Fibroblast of skin of left quadriceps (primary cell): ENCODE data around the gene BRPF3.
"Not testable (repeated sequence)": the region's sequence is repeated elsewhere in the genome, so short reads cannot be mapped to it uniquely, and the experiment has no call there.

Experiments used
- DNase-seq, 2 experiments: peaks; one replicate each; pipeline ENCODE4 v3.0.0-alpha.2; 2013; ENCODE audit warnings: low read depth in 2 of 2

BRPF3 gene

DNA sequence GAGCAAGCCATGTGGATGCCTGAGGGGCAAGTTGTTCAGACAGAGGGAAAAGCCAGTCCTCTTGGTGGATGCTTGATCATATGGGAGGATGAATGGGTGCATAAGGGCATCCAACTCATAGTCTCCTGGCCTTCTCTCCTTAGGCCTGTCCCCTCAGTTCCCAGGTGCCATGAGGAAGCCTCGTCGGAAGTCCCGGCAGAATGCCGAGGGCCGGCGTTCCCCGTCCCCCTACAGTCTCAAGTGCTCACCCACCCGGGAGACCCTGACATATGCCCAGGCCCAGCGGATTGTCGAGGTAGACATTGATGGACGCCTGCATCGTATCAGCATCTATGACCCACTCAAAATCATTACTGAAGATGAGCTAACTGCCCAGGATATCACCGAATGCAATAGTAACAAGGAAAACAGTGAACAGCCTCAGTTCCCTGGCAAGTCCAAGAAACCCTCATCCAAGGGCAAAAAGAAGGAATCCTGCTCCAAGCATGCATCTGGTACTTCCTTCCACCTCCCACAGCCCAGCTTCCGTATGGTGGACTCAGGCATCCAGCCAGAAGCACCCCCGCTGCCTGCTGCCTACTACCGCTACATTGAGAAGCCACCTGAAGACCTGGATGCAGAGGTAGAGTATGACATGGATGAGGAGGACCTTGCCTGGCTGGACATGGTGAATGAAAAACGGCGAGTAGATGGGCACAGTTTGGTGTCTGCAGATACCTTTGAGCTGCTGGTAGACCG, 3.8 kb downstream of the BRPF3 start:
- no peak for DNase-seq

DNA sequence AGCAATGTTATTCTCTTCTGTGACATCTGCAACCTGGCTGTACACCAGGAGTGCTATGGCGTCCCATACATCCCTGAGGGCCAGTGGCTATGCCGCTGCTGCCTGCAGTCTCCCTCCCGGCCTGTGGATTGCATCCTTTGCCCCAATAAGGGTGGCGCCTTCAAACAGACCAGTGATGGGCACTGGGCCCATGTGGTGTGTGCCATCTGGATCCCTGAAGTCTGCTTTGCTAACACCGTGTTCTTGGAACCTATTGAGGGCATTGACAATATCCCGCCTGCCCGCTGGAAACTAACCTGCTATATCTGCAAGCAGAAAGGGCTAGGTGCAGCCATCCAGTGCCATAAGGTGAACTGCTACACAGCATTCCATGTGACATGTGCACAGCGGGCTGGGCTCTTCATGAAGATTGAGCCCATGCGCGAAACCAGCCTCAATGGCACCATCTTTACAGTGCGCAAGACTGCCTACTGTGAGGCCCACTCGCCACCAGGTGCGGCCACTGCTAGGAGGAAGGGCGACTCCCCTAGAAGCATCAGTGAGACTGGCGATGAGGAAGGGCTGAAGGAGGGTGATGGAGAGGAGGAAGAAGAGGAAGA, 4.6 kb downstream of the BRPF3 start:
- no peak for DNase-seq

- no peak for DNase-seq
These were observed 5.1 kb downstream of the BRPF3 start for GRCh38 chr6:36201612-36202011.

DNA sequence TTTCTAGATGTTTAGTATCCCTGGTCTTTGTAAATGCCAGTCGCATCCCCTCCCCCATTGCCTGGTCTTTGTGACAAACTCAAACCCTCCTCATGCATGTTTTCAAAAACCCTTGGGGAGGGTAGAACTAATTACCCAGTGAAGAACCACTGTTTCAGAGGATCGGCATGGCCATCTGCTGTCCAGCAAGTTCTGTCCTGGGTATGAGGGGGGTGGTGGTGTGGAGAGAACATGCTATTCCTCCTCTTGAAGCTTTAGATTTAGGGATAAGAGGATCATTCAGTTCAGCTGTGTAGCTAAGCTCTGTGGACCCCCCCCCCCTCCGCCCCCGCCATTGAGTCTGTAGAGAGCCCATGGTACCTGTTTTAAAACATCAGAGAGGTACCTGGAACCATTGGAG, 5.6 kb downstream of the BRPF3 start:
- no peak for DNase-seq

DNA sequence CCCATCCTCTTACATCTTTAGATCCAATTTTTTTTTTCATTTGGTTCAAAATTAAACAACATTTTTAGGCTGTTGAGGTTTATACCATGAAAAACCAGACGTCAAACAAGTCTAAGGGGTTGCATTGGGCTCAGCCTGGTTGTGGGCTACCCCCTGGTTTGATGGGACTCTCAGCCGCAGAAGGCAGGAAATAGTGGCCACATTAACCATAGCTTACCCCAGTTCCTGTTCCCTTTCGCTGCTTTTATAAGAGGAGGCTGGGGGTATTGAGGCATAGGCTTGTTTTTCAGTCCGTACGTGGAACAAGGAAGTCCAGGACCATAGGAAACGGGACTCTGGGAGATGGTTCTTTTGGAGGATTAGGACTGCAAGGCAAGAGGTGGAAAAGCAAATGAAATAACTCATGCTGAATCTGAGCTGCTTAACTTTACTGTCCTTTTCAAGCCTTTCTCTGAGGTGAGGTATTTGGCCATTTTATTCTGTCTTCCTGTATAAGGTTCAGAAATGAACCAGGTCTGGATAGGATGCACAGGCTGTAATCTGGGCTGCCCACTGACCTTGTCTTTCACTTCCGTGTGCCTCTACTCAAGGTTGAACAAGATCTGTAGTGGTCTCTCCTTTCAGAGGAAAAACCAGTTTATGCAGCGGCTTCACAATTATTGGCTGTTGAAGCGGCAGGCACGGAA, 7.7 kb downstream of the BRPF3 start:
- DNase-seq: no peak

DNA sequence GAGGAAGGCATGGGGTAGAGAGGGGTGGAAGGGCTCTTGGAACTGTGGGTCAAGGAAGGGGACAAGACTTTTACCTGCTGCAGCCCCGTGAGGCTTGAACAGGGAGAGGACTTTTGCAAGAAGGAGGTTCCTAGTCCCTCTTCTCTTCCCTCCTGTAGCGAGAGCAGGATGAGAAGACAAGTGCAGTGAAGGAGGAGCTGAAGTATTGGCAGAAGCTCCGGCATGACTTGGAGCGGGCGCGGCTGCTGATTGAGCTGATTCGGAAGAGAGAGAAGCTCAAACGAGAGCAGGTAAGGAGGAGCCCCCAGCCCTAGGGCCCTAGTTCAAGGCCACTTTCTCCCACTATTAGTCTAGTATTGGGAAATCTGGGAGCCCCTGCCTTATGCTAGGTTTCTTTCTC, 10.6 kb downstream of the BRPF3 start:
- DNase-seq: no peak

- DNase-seq: no peak
These were observed 13.1 kb downstream of the BRPF3 start for GRCh38 chr6:36209606-36210005.

- no peak for DNase-seq
These were observed 13.6 kb downstream of the BRPF3 start for GRCh38 chr6:36210182-36210581.

DNA sequence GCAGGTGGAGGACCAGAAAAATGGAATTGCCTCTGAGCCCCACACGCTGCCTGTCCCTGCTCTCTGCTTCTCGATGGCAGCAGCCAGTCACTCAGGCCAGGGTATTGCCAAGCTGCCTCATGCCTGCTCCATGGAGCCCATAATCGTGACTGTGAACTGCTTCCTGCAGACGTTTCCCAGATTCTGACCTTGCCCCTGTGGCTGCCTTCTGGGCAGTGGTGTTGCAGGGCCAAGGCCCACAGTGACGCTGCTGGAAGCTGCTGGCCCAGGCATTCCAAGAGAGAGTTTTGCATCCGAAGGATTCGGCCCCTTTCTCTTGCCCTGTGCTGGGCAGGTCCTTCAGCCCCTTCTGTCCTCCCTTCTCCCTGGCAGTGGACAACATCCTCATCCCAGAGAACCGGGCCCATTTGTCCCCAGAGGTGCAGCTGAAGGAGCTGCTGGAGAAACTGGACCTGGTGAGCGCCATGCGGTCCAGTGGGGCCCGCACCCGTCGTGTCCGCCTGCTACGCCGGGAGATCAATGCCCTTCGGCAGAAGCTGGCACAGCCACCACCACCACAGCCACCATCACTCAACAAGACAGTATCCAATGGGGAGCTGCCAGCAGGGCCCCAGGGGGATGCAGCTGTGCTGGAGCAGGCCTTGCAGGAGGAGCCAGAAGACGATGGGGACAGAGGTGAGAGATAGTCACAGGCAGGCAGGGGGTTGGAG, 14.5 kb downstream of the BRPF3 start:
- no peak for DNase-seq

- DNase-seq: peak in 1 of 2 experiments; percentile 4
These were observed 20.0 kb downstream of the BRPF3 start for GRCh38 chr6:36216559-36216958.

- no peak for DNase-seq
These were observed 20.6 kb downstream of the BRPF3 start for GRCh38 chr6:36217188-36217587.

DNA sequence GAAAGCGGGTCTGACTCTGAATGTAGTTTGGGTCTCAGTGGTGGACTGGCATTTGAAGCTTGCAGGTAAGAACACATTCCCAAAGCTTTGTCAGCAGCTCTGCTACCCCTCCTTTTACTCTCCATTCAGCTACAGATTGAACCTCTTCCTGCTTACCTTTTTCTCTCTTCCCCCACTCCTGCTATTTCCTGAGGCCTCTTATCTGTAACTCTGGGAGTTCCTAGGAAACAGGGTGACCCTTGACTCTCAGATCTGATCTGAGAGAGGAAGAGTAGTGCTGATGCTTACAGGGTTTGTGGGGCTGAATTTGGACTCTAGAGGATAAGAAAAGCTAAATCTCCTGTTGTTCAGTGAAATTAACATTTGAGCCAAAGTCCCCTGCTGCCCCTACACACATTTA, 21.4 kb downstream of the BRPF3 start:
- no peak for DNase-seq

DNA sequence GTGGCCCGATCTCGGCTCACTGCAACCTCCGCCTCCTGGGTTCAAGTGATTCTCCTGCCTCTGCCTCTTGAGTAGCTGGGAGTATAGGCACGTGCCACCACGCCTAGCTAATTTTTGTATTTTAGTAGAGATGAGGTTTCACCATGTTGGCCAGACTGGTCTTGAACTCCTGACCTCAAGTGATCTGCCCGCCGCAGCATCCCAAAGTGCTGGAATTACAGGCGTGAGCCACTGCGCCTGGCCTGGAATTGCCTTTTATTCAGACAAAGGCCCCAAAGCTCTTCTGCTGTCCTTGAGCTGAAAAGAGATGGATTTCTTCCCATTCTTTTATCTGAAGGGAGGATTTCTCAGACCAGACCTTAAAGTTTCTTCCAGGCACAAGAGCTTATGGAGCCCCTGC, 22.0 kb downstream of the BRPF3 start:
- not testable (repeated sequence) for DNase-seq

DNA sequence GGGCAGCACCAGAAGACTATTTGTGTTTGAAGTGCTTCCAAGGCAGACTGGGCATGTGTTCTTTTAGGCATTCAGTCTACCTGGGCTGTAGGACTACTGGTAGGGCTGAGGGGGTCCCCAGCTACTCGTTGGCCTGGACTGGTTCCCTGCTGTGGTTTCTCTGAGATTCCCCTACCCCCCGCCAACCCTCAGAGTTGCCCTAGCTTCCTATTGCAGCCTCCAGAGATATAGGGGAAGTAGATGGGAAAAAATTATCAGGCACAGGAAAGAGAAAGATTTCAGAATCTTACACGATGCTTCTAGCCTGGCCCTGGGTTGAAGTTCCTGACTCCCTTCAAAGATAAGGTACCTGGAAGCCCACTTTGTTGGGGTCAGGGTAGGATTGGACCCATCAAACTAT, 22.5 kb downstream of the BRPF3 start:
- DNase-seq: no peak

DNA sequence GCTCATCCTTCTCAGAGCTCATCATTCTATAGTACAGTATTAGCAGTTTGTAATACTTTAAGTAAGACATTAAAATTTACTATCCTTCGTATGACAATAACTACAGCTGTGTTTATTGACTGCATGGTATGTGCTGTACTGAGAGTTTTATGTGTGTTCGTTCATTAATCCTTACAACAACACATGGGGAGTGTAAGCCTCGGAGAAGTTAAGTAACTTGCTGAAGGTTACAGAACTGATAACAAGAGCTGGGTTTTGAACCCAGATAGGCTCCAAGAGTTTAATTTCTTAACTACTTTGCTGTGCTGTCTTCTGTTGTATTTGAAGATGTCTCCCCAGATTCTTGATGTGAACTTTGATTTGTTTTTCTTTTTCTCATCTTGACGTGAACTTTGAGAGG, 23.7 kb downstream of the BRPF3 start:
- no peak for DNase-seq

- DNase-seq: no peak
These were observed 25.1 kb downstream of the BRPF3 start for GRCh38 chr6:36221674-36222073.

- no peak for DNase-seq
These were observed 26.4 kb downstream of the BRPF3 start for GRCh38 chr6:36222924-36223323.

DNA sequence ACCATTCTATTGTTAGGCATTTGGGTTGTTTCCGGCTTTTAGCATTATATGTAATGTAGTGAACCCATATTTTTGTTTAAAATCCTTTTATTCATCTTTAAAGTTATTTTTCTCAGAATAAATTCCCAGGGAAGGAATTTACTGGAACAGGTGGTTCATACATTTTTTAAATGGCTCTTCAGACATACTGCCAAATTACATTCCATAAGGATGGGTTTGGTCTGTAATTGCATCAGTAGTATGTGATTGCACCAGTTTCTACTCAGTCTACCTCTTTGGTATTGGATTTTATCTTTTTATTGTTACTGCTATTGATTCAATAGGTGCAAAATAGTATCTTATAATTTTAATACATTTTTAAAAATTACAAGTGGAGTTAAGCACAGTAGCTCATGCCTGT, 27.2 kb downstream of the BRPF3 start:
- no peak for DNase-seq

DNA sequence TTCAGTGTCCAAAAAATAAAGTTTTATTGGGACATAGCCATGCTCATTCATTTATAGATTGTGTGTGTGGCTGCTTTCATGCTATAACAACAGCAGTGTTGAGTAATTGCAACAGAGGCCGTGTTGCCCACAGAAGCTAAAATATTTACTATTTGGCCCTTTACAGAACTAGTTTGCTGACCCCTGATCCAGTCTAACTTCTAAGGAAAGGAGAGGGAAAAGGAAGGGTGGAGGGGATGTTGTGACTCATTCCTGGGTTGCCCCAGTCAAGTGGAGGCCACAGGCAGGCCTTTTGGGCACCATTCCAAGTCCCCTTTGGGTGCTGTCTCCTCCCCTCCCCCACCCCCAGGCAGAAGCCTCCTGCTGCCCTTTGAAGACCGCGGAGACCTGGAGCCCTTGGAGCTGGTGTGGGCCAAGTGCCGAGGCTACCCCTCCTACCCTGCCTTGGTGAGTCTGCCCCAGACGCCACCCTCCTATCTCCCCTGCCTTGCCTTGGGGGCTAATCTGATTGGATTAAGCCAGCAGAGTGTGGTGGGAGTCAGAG, 28.4 kb downstream of the BRPF3 start:
- no peak for DNase-seq

GRCh38 chr6:36226438-36227047, 30.0 kb downstream of the BRPF3 start:
- no peak for DNase-seq

DNA sequence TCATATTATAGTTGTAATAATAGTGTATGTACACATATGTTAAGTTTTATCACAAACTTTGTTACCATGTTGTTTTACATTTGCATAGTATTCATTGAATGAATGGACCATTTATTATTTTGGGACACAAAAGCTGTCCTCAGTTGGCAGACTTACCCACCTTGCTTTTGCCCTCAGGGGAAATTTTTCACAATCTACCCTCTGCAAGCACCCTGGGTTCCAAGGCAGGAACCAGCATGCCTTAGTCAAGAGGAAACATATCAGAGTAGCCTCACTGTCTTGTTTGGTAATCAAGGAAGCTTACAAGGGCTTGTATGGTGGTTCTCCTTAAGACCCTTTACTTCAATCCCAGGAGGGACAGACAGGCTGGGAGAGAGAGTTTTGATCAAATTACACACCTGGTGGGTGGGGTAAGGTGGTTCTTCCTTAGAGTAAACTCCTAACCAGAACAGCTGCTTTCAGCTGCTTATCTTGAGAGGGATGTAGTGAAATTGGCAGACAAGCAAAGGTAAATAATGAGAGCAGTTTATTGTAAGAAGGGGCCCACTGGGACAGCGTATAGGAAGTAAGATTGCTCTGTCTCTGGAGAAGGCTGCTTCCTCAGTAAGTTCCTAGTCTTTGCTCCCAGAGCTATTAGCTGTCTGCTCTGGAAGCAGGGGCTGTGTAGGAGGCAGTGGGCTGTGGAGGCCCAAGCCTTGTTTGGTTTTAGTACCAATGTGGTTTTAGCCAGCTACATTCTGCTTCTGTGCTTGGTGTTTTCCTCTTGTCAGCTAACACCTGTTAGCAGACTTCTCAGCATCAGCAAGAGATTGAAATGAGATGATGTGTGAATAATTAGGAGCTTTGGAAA, 31.1 kb downstream of the BRPF3 start:
- no peak for DNase-seq
